GF-D8 (cell line): ENCODE data around the gene CUBN.

Source experiments
- DNase-seq: peaks from one replicate; lab custom pipeline; 2025; lab: John Stamatoyannopoulos, UW

Gene CUBN

GRCh38 chr10:16820421-16820820, 309.2 kb downstream of the CUBN start:
- no peak for DNase-seq

GRCh38 chr10:16820018-16820417, 309.6 kb downstream of the CUBN start:
- no peak for DNase-seq

- no peak for DNase-seq
Observed at GRCh38 chr10:16819436-16819835, 310.2 kb downstream of the CUBN start.

GRCh38 chr10:16819026-16819425, 310.6 kb downstream of the CUBN start:
- DNase-seq = no peak

GRCh38 chr10:16817125-16818019, 312.2 kb downstream of the CUBN start, which contains the start of gene RSU1:
Gene RSU1, minus strand, starts transcription at chr10:16817424. Its CDS starts 343 bp downstream, at chr10:16817081.
- DNase-seq = peak; percentile 100

- DNase-seq = no peak
Observed at GRCh38 chr10:16816830-16817124, 312.8 kb downstream of the CUBN start.

GRCh38 chr10:16816171-16816570, 313.4 kb downstream of the CUBN start:
- no peak for DNase-seq

- no peak for DNase-seq
Observed at GRCh38 chr10:16814012-16814411, 315.6 kb downstream of the CUBN start.

GRCh38 chr10:16812676-16813075, 316.9 kb downstream of the CUBN start:
- DNase-seq = no peak

GRCh38 chr10:16811765-16812164, 317.8 kb downstream of the CUBN start:
- DNase-seq = no peak

- no peak for DNase-seq
Observed at GRCh38 chr10:16811292-16811691, 318.3 kb downstream of the CUBN start.

- no peak for DNase-seq
Observed at GRCh38 chr10:16809074-16809718, 320.4 kb downstream of the CUBN start.

- no peak for DNase-seq
Observed at GRCh38 chr10:16804123-16804522, 325.5 kb downstream of the CUBN start.

- no peak for DNase-seq
Observed at GRCh38 chr10:16803464-16803863, 326.1 kb downstream of the CUBN start.

- DNase-seq = no peak
Observed at GRCh38 chr10:16799621-16800020, 330.0 kb downstream of the CUBN start.

- DNase-seq = no peak
Observed at GRCh38 chr10:16798571-16798970, 331.0 kb downstream of the CUBN start.

- DNase-seq = no peak
Observed at GRCh38 chr10:16795410-16796073, 334.1 kb downstream of the CUBN start.

GRCh38 chr10:16794005-16794404, 335.6 kb downstream of the CUBN start:
- no peak for DNase-seq

GRCh38 chr10:16792675-16793074, 336.9 kb downstream of the CUBN start:
- DNase-seq = no peak

GRCh38 chr10:16789765-16790164, 339.8 kb downstream of the CUBN start:
- no peak for DNase-seq

- no peak for DNase-seq
Observed at GRCh38 chr10:16789261-16789660, 340.4 kb downstream of the CUBN start.

GRCh38 chr10:16788778-16789177, 340.8 kb downstream of the CUBN start:
- DNase-seq = no peak

- no peak for DNase-seq
Observed at GRCh38 chr10:16788125-16788524, 341.5 kb downstream of the CUBN start.
